ENCODE data around the gene MYO19.

- TF ChIP-seq CTCF (IDR thresholded peaks at IDR 0.05; ENCODE audit: low read length) (no peak), EZH2phosphoT487 (IDR thresholded peaks at IDR 0.05; ENCODE audit: low read length) (no peak), EZH2 (optimal IDR thresholded peaks at IDR 0.05; ENCODE audit: low read depth, low read length) (no peak)
These were observed 24.0 kb downstream of the MYO19 start for GRCh38 chr17:36510636-36511035.
